ENCODE measurements around the gene IL1RAPL1. TPM values are rescaled to one million over a fixed set of nuclear protein-coding genes. Genes with fewer than 3 reads are reported as not detected.

The IL1RAPL1 gene
- total and polyA plus RNA-seq, 2 donors (not counting 3 experiments of a cell fraction or from before 2014, with no cell fraction given) = 0.79 to 1.3 TPM

DNA sequence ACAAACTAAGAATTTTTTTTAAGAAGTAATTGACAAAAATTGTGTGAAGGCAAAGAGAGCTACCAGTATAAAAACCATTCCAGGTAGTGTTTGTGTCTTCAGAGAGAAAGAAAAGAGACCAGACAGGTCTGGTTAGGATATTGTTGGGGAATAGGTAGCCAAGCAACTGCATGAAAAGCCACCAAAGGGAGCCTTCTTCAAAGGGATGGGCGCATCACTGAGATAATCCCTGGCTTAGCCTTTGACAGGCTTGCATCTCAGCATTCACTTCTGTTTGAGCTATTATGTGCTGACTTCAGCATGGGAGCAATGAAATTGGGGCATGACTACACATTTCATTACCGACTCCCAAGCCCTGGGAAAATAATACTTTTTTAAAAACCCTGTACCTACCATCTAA lies 496.6 kb downstream of the IL1RAPL1 start:
- no peak overlapping the region for H2AFZ ChIP-seq (ENCODE audit: low read depth, low read length)
- BruUV-seq (replicated peaks) = no TSS peak
- ChIA-PET CTCF (no interaction called here), POLR2A (no interaction called here)
- H3K27me3 ChIP-seq (ENCODE audit: control insufficient read depth in 2 of 2, insufficient read depth in 2 of 2, low read length in 2 of 2) = no peaks in the 10 kb centered on the region
- H4K20me1 ChIP-seq (replicated peaks; ENCODE audit: control insufficient read depth, extremely low read depth, insufficient read depth, low read length) = no peaks in the 10 kb centered on the region
- no peak for TF ChIP-seq MYC (IDR thresholded peaks at IDR 0.05; ENCODE audit: low read depth, low read length)
- TF ChIP-seq POLR2AphosphoS5 (IDR thresholded peaks at IDR 0.05; ENCODE audit: insufficient read depth, low read depth, low read length) = no peak
- TF ChIP-seq, protein P1, sequence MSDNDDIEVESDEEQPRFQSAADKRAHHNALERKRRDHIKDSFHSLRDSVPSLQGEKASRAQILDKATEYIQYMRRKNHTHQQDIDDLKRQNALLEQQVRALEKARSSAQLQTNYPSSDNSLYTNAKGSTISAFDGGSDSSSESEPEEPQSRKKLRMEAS (IDR thresholded peaks at IDR 0.05; ENCODE audit: insufficient read depth, insufficient read length) = no peak
- no peak for TF ChIP-seq FOS (IDR thresholded peaks at IDR 0.05; ENCODE audit: borderline replicate concordance, insufficient read depth, low read length)
- TF ChIP-seq CTCF (IDR thresholded peaks at IDR 0.05; ENCODE audit: extremely low read depth in 1 of 2, insufficient read depth in 1 of 2, low read depth in 1 of 2, low read length in 2 of 2) = no peak
- no peak for TF ChIP-seq GATA2 (IDR thresholded peaks at IDR 0.05; ENCODE audit: insufficient read depth, insufficient read length, low read depth, low read length)
- no peak for TF ChIP-seq POLR2A (IDR thresholded peaks at IDR 0.05; ENCODE audit: low read depth, low read length)
- TF ChIP-seq JUN (IDR thresholded peaks at IDR 0.05; ENCODE audit: borderline replicate concordance, insufficient read depth, insufficient read length, low read depth) = no peak
- TF ChIP-seq EZH2 (IDR thresholded peaks at IDR 0.05; ENCODE audit: borderline replicate concordance, low read depth, low read length, severe bottlenecking) = no peak
- no peak for FAIRE-seq
- intact Hi-C loops (cut with micrococcal nuclease) (no loop called here), dilution Hi-C loops (cut with MboI; ENCODE audit: extremely low pct_ligation_motif_present, low sequenced_read_pairs) (no loop called here)
- no peak overlapping the region for H3K9ac ChIP-seq (replicated peaks; ENCODE audit: extremely low read depth, insufficient read depth, low read length)
- no peaks in the 10 kb centered on the region for H3K4me1 ChIP-seq (ENCODE audit: control insufficient read depth, extremely low read depth, insufficient read depth, low read length)
- no peaks in the 10 kb centered on the region for H3K9me3 ChIP-seq (replicated peaks; ENCODE audit: control insufficient read depth, insufficient read depth, low read length)
- DNase-seq (ENCODE audit: low read depth, low spot score) = no peak
- no peaks in the 10 kb centered on the region for H3K79me2 ChIP-seq (ENCODE audit: control insufficient read depth, insufficient read depth, low read length)
- H3K4me3 ChIP-seq (replicated peaks in 1 of 3; ENCODE audit: insufficient read depth in 1 of 3, low read depth in 1 of 3, low read length in 3 of 3) = no peak overlapping the region
- no peak overlapping the region for H3K27ac ChIP-seq (ENCODE audit: insufficient read depth, low read depth, low read length)
- no peaks in the 10 kb centered on the region for H3K36me3 ChIP-seq (ENCODE audit: control insufficient read depth in 2 of 2, extremely low read depth in 1 of 2, insufficient read depth in 2 of 2, low read length in 2 of 2)
- no peak overlapping the region for H3K4me2 ChIP-seq (ENCODE audit: insufficient read depth, low read length)
- no peaks in the 10 kb centered on the region for H3K9me1 ChIP-seq (replicated peaks; ENCODE audit: control insufficient read depth, extremely low read depth, insufficient read depth, low read length)

Measured in endothelial cell of umbilical vein (primary cell).